GM12892 (cell line): ENCODE results near the gene ANGPTL8.

Experiments used
- POLR2A ChIP-seq: IDR thresholded peaks from 2 replicates; pipeline ENCODE4 v1.6.1; 2011; ENCODE audit warnings: low read depth, low read length, control low read depth
- POLR2AphosphoS5 ChIP-seq: IDR thresholded peaks from 2 replicates; pipeline ENCODE4 v1.6.1; 2011; ENCODE audit warnings: low read depth, low read length, control low read depth

DNA sequence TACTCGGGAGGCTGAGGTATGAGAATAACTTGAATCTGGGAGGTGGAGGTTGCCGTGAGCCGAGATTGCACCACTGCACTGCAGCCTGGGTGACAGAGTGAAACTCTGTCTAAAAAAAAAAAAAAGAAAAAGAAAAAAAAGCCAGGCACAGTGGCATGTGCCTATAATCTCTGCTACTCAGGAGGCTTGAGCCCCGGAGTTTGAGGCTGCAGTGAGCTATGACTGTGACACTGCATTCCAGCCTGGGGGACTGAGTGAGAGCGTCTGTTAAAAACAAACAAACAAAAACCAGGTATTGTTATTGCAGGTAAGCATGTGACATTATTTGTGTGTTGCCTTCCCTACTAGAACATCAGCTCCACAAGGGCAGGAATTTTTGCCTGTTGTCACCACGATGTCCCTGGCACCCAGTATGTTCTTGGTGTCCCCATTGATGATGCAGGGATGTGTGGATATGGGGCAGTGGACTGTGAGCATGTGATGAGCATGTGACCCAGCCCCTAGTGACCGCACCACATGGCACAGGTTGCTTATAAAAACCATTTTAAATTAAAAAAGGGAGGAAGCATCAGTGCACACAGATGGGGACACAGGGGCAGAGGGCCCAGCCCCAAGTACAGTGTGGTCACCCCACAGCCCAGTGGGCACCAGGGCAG is 40.5 kb upstream of the ANGPTL8 start:
- TF ChIP-seq POLR2AphosphoS5: no peak
- no peak for TF ChIP-seq POLR2A
